Stomach smooth muscle (tissue), 2 donors: Measurements from ENCODE around the gene THRB.

Experiments
- H3K27ac ChIP-seq: one replicate; pipeline ENCODE4 v1.7.0; 2013; ENCODE audit warnings: mild to moderate bottlenecking, low read length, inconsistent platforms
- H3K27me3 ChIP-seq, 2 donors: one replicate each; pipeline ENCODE4 v1.7.0; 2013; ENCODE audit warnings: low read length in 2 of 2; ENCODE audit not compliant: insufficient read depth in 2 of 2, control insufficient read depth in 1 of 2
- H3K36me3 ChIP-seq, 2 donors: one replicate each; pipeline ENCODE4 v1.7.0; 2013; ENCODE audit warnings: low read length in 2 of 2; ENCODE audit not compliant: control insufficient read depth in 2 of 2, insufficient read depth in 2 of 2
- H3K4me1 ChIP-seq: one replicate; pipeline ENCODE4 v1.7.0; 2013; ENCODE audit warnings: low read length; ENCODE audit not compliant: control insufficient read depth, insufficient read depth
- H3K4me3 ChIP-seq, 2 donors: one replicate each; pipeline ENCODE4 v1.7.0; 2013; ENCODE audit warnings: low read length in 2 of 2
- H3K9ac ChIP-seq, 2 donors: one replicate each; pipeline ENCODE4 v1.7.0; 2013; ENCODE audit warnings: low read length in 2 of 2, mild to moderate bottlenecking in 1 of 2
- H3K9me3 ChIP-seq, 2 donors: one replicate each; pipeline ENCODE4 v1.7.0; 2013; ENCODE audit warnings: low read length in 2 of 2; ENCODE audit not compliant: control insufficient read depth in 2 of 2
- donor health status: healthy.
- donor health status: Pancreatic carcinoma.

The THRB gene

DNA sequence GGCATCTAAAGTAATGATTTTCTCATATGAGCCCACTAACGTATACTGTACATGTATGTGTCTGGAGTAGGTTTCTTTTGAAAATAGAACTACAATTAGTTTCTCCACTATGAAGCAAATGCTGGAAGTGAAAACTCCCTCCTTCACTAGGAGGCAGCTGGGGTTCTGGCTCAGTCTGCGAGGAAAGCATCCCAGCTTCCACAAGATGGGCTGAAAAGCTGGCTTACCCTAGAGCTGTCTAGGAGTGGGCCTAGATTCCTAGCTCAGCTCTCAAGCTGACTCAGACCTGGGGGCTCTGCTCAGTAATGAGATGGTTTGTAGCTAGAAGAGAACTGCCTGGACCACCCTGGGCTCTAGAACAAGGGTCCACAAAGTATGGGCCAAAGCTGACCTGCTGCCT, 268.3 kb downstream of the THRB start:
- H3K27ac ChIP-seq, result no peak overlapping the region
- H3K4me1 ChIP-seq, result peaks cover 6% of the 10 kb centered on the region
- peaks cover 0 to 5% of the 10 kb centered on the region in 2 donors for H3K36me3 ChIP-seq

GRCh38 chr3:24225385-24225950, 269.2 kb downstream of the THRB start:
- H3K4me1 ChIP-seq, result peaks cover 14% of the 10 kb centered on the region
- no peaks in the 10 kb centered on the region for H3K27me3 ChIP-seq
- no peak overlapping the region for H3K9ac ChIP-seq
- H3K36me3 ChIP-seq, result peaks cover 0 to 2% of the 10 kb centered on the region in 2 donors
- H3K27ac ChIP-seq, result no peak overlapping the region
- no peaks in the 10 kb centered on the region for H3K9me3 ChIP-seq
- H3K4me3 ChIP-seq, result no peak overlapping the region

More for the DNA sequence above, 268.3 kb downstream of the THRB start:
- no peaks in the 10 kb centered on the region for H3K27me3 ChIP-seq
- H3K9ac ChIP-seq, result no peak overlapping the region
- H3K4me3 ChIP-seq, result no peak overlapping the region
- no peaks in the 10 kb centered on the region for H3K9me3 ChIP-seq

- no peak overlapping the region for H3K27ac ChIP-seq
- no peak overlapping the region for H3K9ac ChIP-seq
- no peaks in the 10 kb centered on the region for H3K9me3 ChIP-seq
- no peaks in the 10 kb centered on the region for H3K27me3 ChIP-seq
- H3K4me1 ChIP-seq, result peaks cover 20% of the 10 kb centered on the region
- peaks cover 0 to 2% of the 10 kb centered on the region in 2 donors for H3K36me3 ChIP-seq
- no peak overlapping the region for H3K4me3 ChIP-seq
Observed at GRCh38 chr3:24224666-24225384, 269.8 kb downstream of the THRB start.

- Histone ChIP-seq H3K27me3 (no peaks in the 10 kb centered on the region), H3K4me3 (no peak overlapping the region), H3K36me3 (peaks cover 0 to 2% of the 10 kb centered on the region in 2 donors), H3K9me3 (no peaks in the 10 kb centered on the region), H3K27ac (peak overlapping the region; percentile 41), H3K9ac (no peak overlapping the region), H3K4me1 (peaks cover 27% of the 10 kb centered on the region)
Observed at GRCh38 chr3:24222165-24222805, 272.4 kb downstream of the THRB start.

DNA sequence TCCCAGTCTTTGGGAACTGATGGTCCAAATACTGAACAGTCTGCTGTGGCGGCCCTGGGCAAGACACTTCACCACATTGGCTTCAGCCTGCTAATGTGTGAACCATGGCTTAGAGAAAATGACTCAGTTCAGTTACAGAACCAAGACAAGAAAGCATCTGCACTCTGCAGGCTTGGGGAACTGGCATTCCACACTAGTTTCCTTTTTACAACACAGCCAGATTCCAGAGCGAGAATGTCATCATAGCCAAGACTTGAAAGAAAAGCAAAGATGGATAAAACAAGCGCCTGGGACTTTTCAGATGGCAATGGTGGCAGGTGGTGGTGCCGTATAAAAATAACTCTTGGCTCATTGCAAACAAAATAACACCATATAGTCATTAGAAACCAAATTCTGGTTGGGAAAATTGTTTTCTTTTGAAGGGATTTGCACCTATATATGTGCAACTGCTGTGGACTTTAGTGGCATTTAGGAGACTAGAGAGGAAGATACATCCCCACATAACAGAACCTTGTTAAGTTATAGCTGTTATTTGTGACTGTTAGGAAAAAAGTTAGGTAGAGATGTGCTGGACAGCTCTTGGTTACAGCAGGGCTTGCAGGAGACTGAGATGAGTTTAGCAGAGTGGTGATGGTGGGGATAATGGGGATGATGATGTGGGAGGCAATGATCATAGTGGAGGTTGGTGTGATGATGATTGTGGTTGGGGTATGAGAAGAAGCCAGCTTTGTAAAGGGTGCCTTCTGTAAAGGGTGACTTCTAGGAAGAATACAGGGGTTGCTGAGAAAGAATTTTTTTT, 273.6 kb downstream of the THRB start:
- Histone ChIP-seq H3K36me3 (no peaks in the 10 kb centered on the region), H3K4me3 (no peak overlapping the region), H3K27me3 (no peaks in the 10 kb centered on the region), H3K4me1 (peaks cover 27% of the 10 kb centered on the region), H3K27ac (peak overlapping the region; percentile 41), H3K9me3 (no peaks in the 10 kb centered on the region), H3K9ac (no peak overlapping the region)

- Histone ChIP-seq H3K27ac (no peak overlapping the region), H3K4me3 (no peak overlapping the region), H3K9ac (no peak overlapping the region), H3K27me3 (no peaks in the 10 kb centered on the region), H3K9me3 (no peaks in the 10 kb centered on the region), H3K36me3 (no peaks in the 10 kb centered on the region), H3K4me1 (peaks cover 42% of the 10 kb centered on the region)
Observed at GRCh38 chr3:24215502-24215901, 279.1 kb downstream of the THRB start.

DNA sequence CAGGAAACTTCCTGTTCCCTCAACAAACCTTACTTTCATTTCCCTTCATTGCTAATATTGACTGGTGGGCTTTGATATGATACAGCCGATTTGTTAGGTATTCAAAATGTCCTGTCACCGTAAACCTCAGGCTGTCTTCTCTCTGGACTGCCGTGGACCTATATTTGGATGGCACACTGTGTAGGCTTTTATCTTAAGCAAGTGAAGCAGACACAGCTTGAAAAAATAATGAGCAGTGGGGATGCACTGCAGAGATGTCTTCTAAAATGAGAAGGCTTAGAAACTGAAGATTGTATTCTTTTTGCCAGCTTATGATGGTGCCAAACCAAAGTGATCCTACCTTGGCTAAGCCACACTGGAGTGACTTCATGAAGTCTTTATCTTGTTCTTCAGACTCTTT, 283.3 kb downstream of the THRB start:
- no peak overlapping the region for H3K4me3 ChIP-seq
- no peaks in the 10 kb centered on the region for H3K9me3 ChIP-seq
- no peaks in the 10 kb centered on the region for H3K36me3 ChIP-seq
- H3K4me1 ChIP-seq, result peaks cover 28% of the 10 kb centered on the region
- H3K27ac ChIP-seq, result peak overlapping the region; percentile 58
- no peaks in the 10 kb centered on the region for H3K27me3 ChIP-seq
- H3K9ac ChIP-seq, result no peak overlapping the region

GRCh38 chr3:24202071-24202470, 292.6 kb downstream of the THRB start:
- Histone ChIP-seq H3K9ac (no peak overlapping the region), H3K27me3 (no peaks in the 10 kb centered on the region), H3K4me3 (no peak overlapping the region), H3K9me3 (no peaks in the 10 kb centered on the region), H3K36me3 (no peaks in the 10 kb centered on the region), H3K4me1 (no peaks in the 10 kb centered on the region), H3K27ac (no peak overlapping the region)

DNA sequence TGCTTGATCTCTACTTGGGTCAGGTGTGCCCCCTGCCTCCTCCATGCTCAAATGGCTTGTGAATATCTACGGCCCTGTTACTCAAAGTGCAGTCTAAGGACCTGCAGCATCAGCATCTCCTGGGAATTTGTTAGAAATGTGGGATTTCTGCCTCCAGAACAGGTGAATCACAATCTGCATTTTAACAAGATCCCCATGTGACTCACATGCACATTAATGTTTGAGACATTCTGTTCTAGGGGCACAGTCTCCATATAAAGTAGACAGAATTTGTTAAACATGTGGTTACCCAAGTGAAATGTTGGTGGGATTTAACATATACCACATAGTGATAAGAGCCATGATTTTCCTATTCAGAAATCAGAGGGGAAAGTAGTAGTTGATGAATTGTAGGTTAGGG, 293.3 kb downstream of the THRB start:
- Histone ChIP-seq H3K27me3 (no peaks in the 10 kb centered on the region), H3K4me1 (no peaks in the 10 kb centered on the region), H3K9ac (no peak overlapping the region), H3K27ac (no peak overlapping the region), H3K4me3 (no peak overlapping the region), H3K36me3 (no peaks in the 10 kb centered on the region), H3K9me3 (no peaks in the 10 kb centered on the region)

DNA sequence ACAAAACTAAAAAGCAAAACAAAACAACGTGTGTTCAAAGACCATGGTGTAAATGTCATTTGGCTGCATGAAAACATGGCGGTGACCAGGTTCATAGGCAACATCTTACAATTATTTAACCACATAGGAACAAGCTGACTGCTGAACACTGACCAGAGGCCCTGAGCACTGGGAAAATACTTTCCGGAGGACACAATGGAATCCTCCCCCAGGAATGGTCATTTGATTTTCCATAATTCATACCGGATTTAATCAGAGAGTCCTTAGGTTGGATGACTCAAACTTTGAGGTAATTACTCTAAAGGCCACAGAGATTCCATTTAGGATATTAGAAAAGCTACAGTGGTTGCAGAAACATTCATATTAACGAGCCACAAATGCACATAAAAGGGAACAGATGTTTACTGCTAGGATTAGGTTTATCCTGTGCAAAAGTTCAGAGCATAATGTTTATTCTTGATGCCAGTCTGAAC, 294.8 kb downstream of the THRB start:
- H3K9ac ChIP-seq, result no peak overlapping the region

More for the DNA sequence above, 294.8 kb downstream of the THRB start:
- Histone ChIP-seq H3K36me3 (no peaks in the 10 kb centered on the region), H3K4me1 (peaks cover 3% of the 10 kb centered on the region), H3K4me3 (no peak overlapping the region), H3K27ac (no peak overlapping the region), H3K9me3 (no peaks in the 10 kb centered on the region), H3K27me3 (no peaks in the 10 kb centered on the region)
